ENCODE measurements around the gene CNEP1R1.

Gene CNEP1R1

DNA sequence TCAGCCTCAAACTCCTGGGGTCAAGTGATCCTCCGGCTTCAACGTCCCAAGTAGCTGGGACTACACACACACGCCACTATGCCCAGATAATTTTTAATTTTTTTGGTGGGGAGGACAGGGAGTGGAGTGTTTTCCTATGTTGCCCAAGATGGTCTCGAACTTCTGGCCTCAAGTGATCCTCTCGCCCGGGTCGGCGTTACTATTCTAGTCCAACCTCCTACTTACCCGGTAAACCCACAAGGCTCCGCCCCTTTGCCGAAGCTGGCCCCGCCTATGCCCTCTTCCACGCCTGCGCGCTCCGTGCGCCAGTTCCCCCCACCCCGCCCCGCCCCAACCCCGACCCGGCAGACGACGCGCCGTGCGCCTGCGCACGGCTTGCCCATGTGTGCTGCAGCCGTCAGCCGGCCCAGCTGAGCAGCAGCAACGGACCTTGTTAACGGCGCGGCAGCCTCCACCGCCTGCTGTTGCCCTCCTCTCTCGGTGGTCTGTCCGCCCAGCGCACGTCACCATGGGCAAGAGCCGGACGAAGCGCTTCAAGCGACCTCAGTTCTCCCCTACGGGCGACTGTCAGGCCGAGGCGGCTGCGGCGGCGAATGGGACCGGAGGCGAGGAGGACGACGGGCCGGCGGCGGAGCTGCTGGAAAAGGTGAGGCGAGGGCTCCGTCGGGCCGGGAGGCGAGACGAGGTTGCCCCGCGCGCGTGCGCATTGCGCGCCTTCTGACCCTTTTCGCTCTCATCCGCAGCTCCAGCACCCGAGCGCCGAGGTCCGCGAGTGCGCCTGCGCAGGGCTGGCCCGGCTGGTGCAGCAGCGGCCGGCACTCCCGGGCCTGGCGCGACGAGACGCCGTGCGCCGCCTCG lies 40.8 kb downstream of the CNEP1R1 start, which contains the start of gene HEATR3:
Gene HEATR3 (plus strand): TSS at position 347 of the 858 bp plus-strand sequence. CDS start 162 bp downstream, at position 509.
- TF ChIP-seq, protein P1, sequence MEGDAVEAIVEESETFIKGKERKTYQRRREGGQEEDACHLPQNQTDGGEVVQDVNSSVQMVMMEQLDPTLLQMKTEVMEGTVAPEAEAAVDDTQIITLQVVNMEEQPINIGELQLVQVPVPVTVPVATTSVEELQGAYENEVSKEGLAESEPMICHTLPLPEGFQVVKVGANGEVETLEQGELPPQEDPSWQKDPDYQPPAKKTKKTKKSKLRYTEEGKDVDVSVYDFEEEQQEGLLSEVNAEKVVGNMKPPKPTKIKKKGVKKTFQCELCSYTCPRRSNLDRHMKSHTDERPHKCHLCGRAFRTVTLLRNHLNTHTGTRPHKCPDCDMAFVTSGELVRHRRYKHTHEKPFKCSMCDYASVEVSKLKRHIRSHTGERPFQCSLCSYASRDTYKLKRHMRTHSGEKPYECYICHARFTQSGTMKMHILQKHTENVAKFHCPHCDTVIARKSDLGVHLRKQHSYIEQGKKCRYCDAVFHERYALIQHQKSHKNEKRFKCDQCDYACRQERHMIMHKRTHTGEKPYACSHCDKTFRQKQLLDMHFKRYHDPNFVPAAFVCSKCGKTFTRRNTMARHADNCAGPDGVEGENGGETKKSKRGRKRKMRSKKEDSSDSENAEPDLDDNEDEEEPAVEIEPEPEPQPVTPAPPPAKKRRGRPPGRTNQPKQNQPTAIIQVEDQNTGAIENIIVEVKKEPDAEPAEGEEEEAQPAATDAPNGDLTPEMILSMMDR (IDR thresholded peaks at IDR 0.05; ENCODE audit: low read depth, low read length, missing control alignments) = no peak
- peak within 1 kb of the TSS; percentile 94 for H3K4me3 ChIP-seq (ENCODE audit: low read depth, low read length)
- peak; percentile 78 for DNase-seq (ENCODE audit: low read depth)

DNA sequence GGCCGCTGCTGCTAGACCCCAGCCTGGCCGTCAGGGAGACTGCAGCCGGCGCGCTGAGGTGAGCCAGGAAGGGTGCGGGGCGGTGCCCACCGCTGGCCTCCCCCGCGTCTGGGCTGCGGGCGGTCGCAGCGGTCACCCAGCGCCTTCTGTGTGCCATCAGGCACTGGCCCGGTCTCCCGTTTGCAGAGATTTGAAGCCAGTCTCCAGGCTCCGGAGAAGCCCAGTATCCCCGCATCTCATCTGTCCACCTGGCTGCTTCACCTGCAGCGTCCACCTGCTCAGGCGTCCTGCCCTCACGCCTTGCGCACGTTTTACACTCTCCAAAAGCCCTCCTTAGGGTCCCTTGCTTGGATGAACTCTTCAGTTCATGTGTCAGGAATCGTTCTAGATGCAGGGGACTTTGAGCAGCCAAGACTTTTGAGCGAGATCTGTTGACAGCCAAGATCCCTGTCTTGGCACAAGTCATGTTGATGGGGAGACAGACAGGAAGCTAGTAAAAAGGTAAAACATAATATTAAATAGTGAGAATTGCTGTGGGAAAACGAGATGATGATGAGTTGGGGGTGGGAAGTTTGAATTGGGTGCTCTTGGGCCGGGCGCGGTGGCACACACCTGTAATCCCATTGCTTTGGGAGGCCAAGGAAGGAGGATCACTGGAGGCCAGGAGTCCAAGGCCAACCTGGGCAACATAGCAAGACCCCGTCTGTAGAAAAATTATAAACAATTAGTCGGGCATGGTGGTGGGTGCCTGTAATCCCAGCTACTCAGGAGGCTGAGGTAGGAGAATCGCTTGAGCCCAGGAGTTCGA lies 41.7 kb downstream of the CNEP1R1 start:
- TF ChIP-seq, protein P1 (IDR thresholded peaks at IDR 0.05; ENCODE audit: low read depth, low read length, missing control alignments) = no peak
- peak overlapping the region; percentile 94 for H3K4me3 ChIP-seq (ENCODE audit: low read depth, low read length)

DNA sequence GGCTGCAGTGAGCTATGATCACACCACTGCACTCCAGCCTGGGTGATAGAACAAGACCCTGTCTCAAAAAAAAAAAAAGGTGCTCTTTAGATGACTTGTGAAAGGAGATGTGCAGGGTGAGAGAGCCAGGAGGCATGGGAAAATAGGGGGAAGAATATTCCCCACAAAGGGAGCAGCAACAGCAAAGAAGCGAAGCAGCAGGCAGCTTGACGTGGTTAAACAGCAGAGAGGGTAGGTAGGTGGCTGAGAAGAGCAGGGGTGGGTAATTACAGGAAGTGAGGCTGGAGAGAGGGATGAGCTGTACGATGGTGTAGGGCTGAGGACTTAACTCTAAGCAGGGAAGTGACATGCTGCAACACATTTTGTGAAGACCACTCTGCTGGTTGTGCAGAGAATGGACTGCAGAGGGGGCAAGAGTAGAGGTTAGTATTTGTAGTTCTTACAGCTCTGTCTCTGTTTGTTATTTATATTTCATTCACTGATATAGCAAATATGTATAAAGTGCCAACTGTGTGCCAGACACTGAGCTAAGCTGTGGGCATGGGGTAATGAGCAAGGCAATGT lies 42.3 kb downstream of the CNEP1R1 start:
- TF ChIP-seq, protein P1 (IDR thresholded peaks at IDR 0.05; ENCODE audit: low read depth, low read length, missing control alignments) = peak; percentile 70
- peak; percentile 31 for DNase-seq (ENCODE audit: low read depth)
- H3K4me3 ChIP-seq (ENCODE audit: low read depth, low read length) = peak overlapping the region; percentile 94

More for the DNA sequence above, 41.7 kb downstream of the CNEP1R1 start:
- no peak for DNase-seq (ENCODE audit: low read depth)

DNA sequence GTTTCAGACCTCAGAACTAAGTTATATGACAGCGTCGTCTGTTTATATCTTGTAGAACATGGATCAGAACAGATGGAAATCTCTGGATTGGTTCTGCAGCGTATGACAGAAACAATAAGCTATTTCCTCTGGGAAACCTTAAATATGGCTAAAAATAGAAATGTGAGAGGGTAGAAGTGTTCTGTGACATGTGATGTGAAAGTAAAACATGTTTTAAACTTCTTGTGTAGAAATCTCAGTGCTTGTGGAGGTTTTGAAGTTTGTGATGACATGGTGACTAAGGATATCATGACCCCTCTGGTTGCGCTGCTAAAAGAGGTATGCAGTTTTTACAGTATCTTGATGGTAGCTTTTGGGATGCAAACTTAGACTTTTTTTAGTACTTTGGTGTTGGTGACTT lies 43.5 kb downstream of the CNEP1R1 start:
- TF ChIP-seq, protein P1 (IDR thresholded peaks at IDR 0.05; ENCODE audit: low read depth, low read length, missing control alignments) = no peak
- no peak overlapping the region for H3K4me3 ChIP-seq (ENCODE audit: low read depth, low read length)
- no peak for DNase-seq (ENCODE audit: low read depth)

DNA sequence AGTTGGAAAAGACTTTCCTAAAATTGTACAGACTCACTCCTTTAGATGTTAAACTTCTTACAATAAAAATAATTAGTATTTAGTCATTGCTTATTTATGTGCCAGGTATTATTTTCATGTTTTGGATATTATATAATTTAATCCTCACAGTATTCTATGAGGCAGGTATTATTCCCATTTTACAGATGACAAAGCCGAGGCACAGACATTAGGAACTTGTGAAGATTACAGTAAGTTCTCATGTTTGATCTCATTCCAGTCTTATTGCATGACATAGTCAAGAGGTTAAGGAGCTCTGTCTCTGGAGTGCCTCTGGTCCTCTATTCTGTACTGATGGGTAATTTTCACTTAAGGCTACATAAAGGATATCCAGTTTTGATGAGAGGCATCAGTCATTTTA lies 44.0 kb downstream of the CNEP1R1 start:
- DNase-seq (ENCODE audit: low read depth) = no peak
- TF ChIP-seq, protein P1 (IDR thresholded peaks at IDR 0.05; ENCODE audit: low read depth, low read length, missing control alignments) = no peak
- H3K4me3 ChIP-seq (ENCODE audit: low read depth, low read length) = no peak overlapping the region

DNA sequence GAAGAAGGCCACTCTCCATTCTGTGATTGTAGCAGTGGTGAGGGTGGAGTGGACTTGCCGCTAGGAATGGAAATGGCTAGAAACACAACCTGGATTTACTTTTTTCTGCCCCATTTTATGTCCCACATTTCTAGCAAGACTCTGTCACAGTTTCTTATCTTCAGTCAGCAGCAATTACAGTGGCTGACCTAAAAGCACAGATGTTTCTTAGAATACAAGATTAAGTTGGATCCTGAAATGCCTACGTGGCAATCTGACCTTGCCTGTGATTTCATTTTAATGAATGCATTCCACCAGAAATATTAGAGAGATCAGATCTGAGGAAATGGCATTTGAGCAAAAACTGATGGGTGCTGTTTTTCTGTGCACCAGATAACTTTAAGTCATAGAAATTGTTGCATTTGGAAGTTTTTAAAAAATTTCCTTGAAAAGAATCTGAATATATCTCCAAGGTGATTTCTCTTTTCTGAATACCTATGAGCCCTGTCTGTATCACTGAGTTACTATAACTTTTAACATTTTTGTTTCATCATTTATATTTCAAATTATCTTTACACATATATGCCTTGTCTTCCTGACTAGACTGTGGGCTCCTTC lies 46.1 kb downstream of the CNEP1R1 start:
- no peak for DNase-seq (ENCODE audit: low read depth)
- TF ChIP-seq, protein P1 (IDR thresholded peaks at IDR 0.05; ENCODE audit: low read depth, low read length, missing control alignments) = no peak
- H3K4me3 ChIP-seq (ENCODE audit: low read depth, low read length) = no peak overlapping the region
